ENCODE results near the gene PLSCR4. TPM values are rescaled to one million over a fixed set of nuclear protein-coding genes. Genes with fewer than 3 reads are reported as not detected.
"Not testable (repeated sequence)": the region's sequence is repeated elsewhere in the genome, so short reads cannot be mapped to it uniquely, and the experiment has no call there.

PLSCR4 gene
- total and polyA plus RNA-seq, 8 donors, result 39.7 to 71.1 (median 58.1) TPM

- Histone ChIP-seq H3K9me3 (no peaks in the 10 kb centered on the region), H3K27me3 (no peaks in the 10 kb centered on the region), H3K4me3 (no peak overlapping the region), H3K4me1 (peaks cover 3 to 5% of the 10 kb centered on the region in 2 donors), H3K36me3 (no peaks in the 10 kb centered on the region), H3K27ac (no peak overlapping the region)
- DNase-seq (no peak), ATAC-seq (peak; percentile 31)
- intact Hi-C loops (cut with DNase I), result no loop called here
- TF ChIP-seq, protein P1, sequence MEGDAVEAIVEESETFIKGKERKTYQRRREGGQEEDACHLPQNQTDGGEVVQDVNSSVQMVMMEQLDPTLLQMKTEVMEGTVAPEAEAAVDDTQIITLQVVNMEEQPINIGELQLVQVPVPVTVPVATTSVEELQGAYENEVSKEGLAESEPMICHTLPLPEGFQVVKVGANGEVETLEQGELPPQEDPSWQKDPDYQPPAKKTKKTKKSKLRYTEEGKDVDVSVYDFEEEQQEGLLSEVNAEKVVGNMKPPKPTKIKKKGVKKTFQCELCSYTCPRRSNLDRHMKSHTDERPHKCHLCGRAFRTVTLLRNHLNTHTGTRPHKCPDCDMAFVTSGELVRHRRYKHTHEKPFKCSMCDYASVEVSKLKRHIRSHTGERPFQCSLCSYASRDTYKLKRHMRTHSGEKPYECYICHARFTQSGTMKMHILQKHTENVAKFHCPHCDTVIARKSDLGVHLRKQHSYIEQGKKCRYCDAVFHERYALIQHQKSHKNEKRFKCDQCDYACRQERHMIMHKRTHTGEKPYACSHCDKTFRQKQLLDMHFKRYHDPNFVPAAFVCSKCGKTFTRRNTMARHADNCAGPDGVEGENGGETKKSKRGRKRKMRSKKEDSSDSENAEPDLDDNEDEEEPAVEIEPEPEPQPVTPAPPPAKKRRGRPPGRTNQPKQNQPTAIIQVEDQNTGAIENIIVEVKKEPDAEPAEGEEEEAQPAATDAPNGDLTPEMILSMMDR (IDR thresholded peaks at IDR 0.05), result no peak
Measured at GRCh38 chr3:146227486-146227885, 23.4 kb downstream of the PLSCR4 start.

GRCh38 chr3:146226881-146227280 is 24.0 kb downstream of the PLSCR4 start:
- TF ChIP-seq, protein P1 (IDR thresholded peaks at IDR 0.05), result no peak
- Histone ChIP-seq H3K36me3 (no peaks in the 10 kb centered on the region), H3K4me1 (peaks cover 5 to 8% of the 10 kb centered on the region in 2 donors), H3K4me3 (no peak overlapping the region), H3K9me3 (no peaks in the 10 kb centered on the region), H3K27me3 (no peaks in the 10 kb centered on the region), H3K27ac (no peak overlapping the region)
- intact Hi-C loops (cut with DNase I), result no loop called here
- DNase-seq (peak in 1 of 4 donors; percentile 44), ATAC-seq (no peak)

- H3K27ac ChIP-seq; ATAC-seq; H3K4me3 ChIP-seq; H3K9me3 ChIP-seq; H3K36me3 ChIP-seq; intact Hi-C loops (cut with DNase I); H3K27me3 ChIP-seq: not testable (repeated sequence)
- DNase-seq, result peak in 1 of 4 donors; percentile 60
- H3K4me1 ChIP-seq, result peaks cover 7 to 19% of the 10 kb centered on the region in 2 donors
Measured at GRCh38 chr3:146225458-146225857, 25.4 kb downstream of the PLSCR4 start.

DNA sequence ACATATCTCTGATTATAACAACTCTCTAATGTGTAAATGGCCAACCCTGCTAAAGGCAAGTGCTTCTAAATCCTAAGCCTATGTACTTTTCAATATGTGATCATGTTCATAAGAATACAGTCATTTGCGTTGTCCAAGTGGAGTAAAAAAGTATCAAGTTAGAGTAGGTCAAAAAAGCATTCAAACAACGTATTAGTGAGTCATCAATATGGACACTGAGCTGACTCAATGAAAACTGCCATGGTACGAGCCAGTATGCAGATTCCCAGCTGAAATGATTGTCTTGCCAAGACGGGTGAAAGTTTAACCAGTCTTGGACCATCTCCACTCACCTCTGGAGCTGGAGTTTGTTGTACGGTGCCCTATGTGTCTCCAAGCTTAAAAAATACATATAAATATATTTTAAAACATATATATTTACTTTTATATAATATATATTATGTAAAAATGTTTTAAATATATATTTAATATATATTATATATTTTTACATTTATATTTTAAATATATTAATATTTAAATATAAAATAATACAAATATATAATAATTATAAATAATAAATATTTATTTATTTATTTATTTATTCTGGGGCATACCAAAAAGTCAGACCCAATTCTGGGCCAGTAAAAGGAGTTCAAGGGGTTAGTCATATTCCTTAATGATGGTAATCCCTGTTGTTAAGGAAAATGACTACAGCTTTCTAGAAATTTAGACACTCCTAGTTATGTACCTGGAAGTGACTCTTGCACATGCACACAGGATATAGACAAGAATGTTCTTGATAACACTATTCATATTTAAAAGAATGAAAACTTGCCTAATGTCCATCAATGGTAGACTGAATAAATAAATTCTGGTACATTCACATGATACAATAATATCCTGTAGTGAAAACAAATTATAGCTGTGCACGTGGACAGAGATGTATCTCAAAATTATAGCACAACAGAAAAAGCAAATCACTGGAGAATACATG is 27.2 kb downstream of the PLSCR4 start:
- peaks cover 7 to 24% of the 10 kb centered on the region in 2 donors for H3K4me1 ChIP-seq
- DNase-seq (no peak), ATAC-seq (no peak)
- TF ChIP-seq, protein P1 (IDR thresholded peaks at IDR 0.05), result no peak
- intact Hi-C loops (cut with DNase I), result no loop called here
- no peak overlapping the region for H3K4me3 ChIP-seq
- no peaks in the 10 kb centered on the region for H3K9me3 ChIP-seq
- no peaks in the 10 kb centered on the region for H3K27me3 ChIP-seq
- peak overlapping the region in 1 of 2 donors; percentile 51 for H3K27ac ChIP-seq
- H3K36me3 ChIP-seq, result no peaks in the 10 kb centered on the region

DNA sequence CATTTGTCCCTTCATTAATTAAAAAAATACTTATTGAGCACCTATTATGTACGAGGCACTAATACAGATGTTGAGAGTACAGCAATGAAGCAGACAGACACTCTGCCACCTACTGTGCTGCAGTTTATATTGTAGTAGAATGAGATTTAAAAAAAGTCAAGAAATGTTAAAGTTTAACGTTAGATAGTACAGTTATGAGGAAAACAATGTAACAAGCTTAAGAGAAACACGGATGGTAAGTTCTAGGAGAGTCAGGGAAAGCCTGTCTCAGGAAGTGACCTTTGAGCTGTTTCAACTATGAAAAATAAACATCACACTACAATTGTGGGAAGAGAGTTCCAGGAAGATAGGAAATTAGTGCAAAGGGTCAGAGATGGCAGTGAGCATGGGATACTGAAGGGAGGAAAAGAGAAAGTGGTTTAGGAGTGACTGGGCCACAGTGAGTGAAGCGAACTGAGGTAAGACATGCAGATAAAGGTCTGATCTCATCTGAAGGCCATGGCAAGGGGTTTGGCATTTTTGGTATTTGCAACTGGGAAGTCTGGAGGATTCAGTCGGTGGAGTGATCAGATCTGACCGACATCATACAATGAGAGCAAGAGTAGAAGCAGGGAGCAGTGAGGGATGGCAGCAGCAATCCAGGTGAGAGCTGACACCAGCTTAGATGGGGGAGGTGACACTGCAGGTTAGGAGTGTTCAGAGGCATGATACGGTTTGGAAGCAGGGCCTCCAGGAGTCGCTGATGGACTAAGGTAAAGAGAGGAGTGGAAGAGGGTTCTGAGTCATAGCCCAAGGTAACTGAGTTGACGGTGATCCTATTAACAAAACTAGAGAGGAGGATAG is 28.5 kb downstream of the PLSCR4 start:
- no peaks in the 10 kb centered on the region for H3K9me3 ChIP-seq
- TF ChIP-seq, protein P1 (IDR thresholded peaks at IDR 0.05), result no peak
- intact Hi-C loops (cut with DNase I), result no loop called here
- peaks cover 7 to 24% of the 10 kb centered on the region in 2 donors for H3K4me1 ChIP-seq
- ATAC-seq, result peak; percentile 54
- no peaks in the 10 kb centered on the region for H3K36me3 ChIP-seq
- no peaks in the 10 kb centered on the region for H3K27me3 ChIP-seq
- no peak for DNase-seq
- H3K4me3 ChIP-seq, result no peak overlapping the region
- peak overlapping the region; percentile 40 to 51 for H3K27ac ChIP-seq

Measured in left lung (tissue), 10 donors.